GM23248 (cell line): ENCODE data around the gene LRPAP1. TPM values are rescaled to one million over a fixed set of nuclear protein-coding genes. Genes with fewer than 3 reads are reported as not detected.

Source experiments
- DNase-seq: peaks from one replicate; pipeline ENCODE4 v3.0.0-alpha.2; 2015
- H2AFZ ChIP-seq: fragments of 200-600 bp; sonication (generic); 2 replicates; pipeline ENCODE4 v1.6.1; 2016; ENCODE audit warnings: antibody characterized with exemption
- H3F3A ChIP-seq: fragments of 200-600 bp; sonication (generic); 2 replicates; pipeline ENCODE4 v1.6.1; 2016; ENCODE audit warnings: mild to moderate bottlenecking, antibody characterized with exemption, mixed run types; ENCODE audit not compliant: insufficient read depth
- H3K27ac ChIP-seq: fragments of 200-600 bp; sonication (generic); 2 replicates; pipeline ENCODE4 v1.5.1; 2016; ENCODE audit warnings: mild to moderate bottlenecking
- H3K27me3 ChIP-seq: fragments of 200-600 bp; sonication (generic); replicated peaks from 2 replicates; pipeline ENCODE4 v1.6.1; 2016; ENCODE audit warnings: mild to moderate bottlenecking; ENCODE audit not compliant: insufficient read depth
- H3K36me3 ChIP-seq: fragments of 200-600 bp; sonication (generic); 2 replicates; pipeline ENCODE4 v1.6.1; 2016; ENCODE audit warnings: low read depth, mild to moderate bottlenecking
- H3K4me1 ChIP-seq: fragments of 200-600 bp; sonication (generic); 2 replicates; pipeline ENCODE4 v1.6.1; 2016; ENCODE audit warnings: mild to moderate bottlenecking; ENCODE audit not compliant: insufficient read depth
- H3K4me2 ChIP-seq: fragments of 200-600 bp; sonication (generic); one replicate; pipeline ENCODE4 v1.6.1; 2016; ENCODE audit warnings: mild to moderate bottlenecking; ENCODE audit not compliant: unreplicated experiment
- H3K4me3 ChIP-seq: fragments of 200-600 bp; sonication (generic); 2 replicates; pipeline ENCODE4 v1.5.1; 2016; ENCODE audit warnings: mild to moderate bottlenecking
- H3K79me2 ChIP-seq: fragments of 200-600 bp; sonication (generic); 2 replicates; pipeline ENCODE4 v1.6.1; 2016; ENCODE audit warnings: mild to moderate bottlenecking; ENCODE audit not compliant: insufficient read depth
- H3K9ac ChIP-seq: fragments of 200-600 bp; sonication (generic); 2 replicates; pipeline ENCODE4 v1.6.1; 2016; ENCODE audit warnings: mild to moderate bottlenecking
- H3K9me2 ChIP-seq: fragments of 200-600 bp; sonication (generic); 2 replicates; pipeline ENCODE4 v1.6.1; 2016; ENCODE audit warnings: mixed run types, mild to moderate bottlenecking, moderate library complexity; ENCODE audit not compliant: insufficient read depth
- H3K9me3 ChIP-seq: fragments of 200-600 bp; sonication (generic); one replicate; pipeline ENCODE4 v1.6.1; 2017; ENCODE audit warnings: low read depth
- H4K20me1 ChIP-seq: fragments of 200-600 bp; sonication (generic); 2 replicates; pipeline ENCODE4 v1.6.0; 2016; ENCODE audit not compliant: insufficient read depth
- EZH2 ChIP-seq: fragments of 200-600 bp; sonication (generic); IDR thresholded peaks from 2 replicates; pipeline ENCODE4 v1.6.1; 2018; ENCODE audit warnings: antibody characterized with exemption, mild to moderate bottlenecking; ENCODE audit not compliant: insufficient read depth, poor library complexity, severe bottlenecking
- EZH2phosphoT487 ChIP-seq: fragments of 200-600 bp; sonication (generic); IDR thresholded peaks from 2 replicates; pipeline ENCODE4 v1.6.1; 2018; ENCODE audit warnings: antibody characterized with exemption, moderate library complexity, mild to moderate bottlenecking, low read depth; ENCODE audit not compliant: insufficient read depth
- WGBS, 2 experiments: methylation state at CpG; one replicate each; pipeline ENCODE4 v1.1.6; 2015 to 2017; ENCODE audit warnings: low lambda C conversion rate in 2 of 2, low coverage in 1 of 2; ENCODE audit errors: missing lambda C conversion rate in 2 of 2; 5-methylcytosine and 5-hydroxymethylcytosine counted together
- in situ Hi-C: fragments of 300-500 bp; cut with MboI; formaldehyde crosslinking; loops from 2 replicates; pipeline ENCODE4 v1.15.0; 2020
- polyA plus RNA-seq: library from polyadenylated mRNA; unstranded; fragments of >200 nt; fragmentation: Nextera tagmentation; extraction: Ambion mirVana; gene quantifications from 2 replicates; pipeline ENCODE4 v1.2.1, GENCODE V29; 2016
- total RNA-seq: library from RNA; depleted of rRNA; stranded (reverse); fragments of >200 nt; shearing (Covaris generic); gene quantifications from 2 replicates; pipeline ENCODE4 v1.2.3, GENCODE V29; 2014

Gene LRPAP1
- total and polyA plus RNA-seq, 2 experiments from 2014 or later = 237 to 338 TPM

DNA sequence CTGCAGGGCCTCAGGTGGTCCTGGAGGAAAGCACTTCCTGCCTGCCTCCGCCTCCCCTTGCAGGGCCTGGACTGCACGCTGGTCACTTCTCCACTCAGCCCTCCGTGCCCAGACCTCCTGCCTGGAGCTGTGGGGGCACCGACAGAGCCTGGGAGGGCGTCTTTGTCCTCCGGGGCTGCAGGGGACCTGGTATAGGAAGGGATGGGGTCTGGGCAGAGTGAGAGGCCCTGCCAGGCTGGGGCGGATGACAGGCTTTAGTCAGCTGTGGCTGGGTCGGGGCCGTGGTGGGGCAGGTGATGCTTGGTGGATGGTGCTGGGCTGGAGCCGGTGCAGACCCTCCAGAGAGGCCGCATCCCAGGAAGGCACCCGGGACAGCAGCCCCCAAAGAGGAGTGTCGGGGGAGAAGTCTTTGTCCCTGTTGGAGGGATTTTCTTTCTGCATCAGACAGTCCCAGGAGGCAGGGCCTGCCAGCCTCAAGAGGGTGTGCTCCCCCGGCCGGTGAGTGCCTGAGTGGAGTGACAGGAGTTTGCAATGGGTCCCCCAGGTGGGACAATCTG is 67.8 kb downstream of the LRPAP1 start:
- Histone ChIP-seq H3K9me3 (no peaks in the 10 kb centered on the region), H3K9me2 (no peaks in the 10 kb centered on the region), H3F3A (no peaks in the 10 kb centered on the region), H4K20me1 (no peaks in the 10 kb centered on the region), H3K4me3 (no peak overlapping the region), H3K36me3 (no peaks in the 10 kb centered on the region), H3K27ac (no peak overlapping the region), H3K27me3 (peaks cover 3% of the 10 kb centered on the region; the same call in 1 of the 2 replicates), H3K4me2 (no peak overlapping the region), H2AFZ (no peak overlapping the region), H3K79me2 (no peaks in the 10 kb centered on the region), H3K4me1 (no peaks in the 10 kb centered on the region), H3K9ac (no peak overlapping the region)
- 81 to 90% methylated on average over 13 to 15 of the region's 15 CpGs for WGBS, 2 experiments
- DNase-seq = no peak
- in situ Hi-C loops = no loop called here
- TF ChIP-seq EZH2 = no peak

DNA sequence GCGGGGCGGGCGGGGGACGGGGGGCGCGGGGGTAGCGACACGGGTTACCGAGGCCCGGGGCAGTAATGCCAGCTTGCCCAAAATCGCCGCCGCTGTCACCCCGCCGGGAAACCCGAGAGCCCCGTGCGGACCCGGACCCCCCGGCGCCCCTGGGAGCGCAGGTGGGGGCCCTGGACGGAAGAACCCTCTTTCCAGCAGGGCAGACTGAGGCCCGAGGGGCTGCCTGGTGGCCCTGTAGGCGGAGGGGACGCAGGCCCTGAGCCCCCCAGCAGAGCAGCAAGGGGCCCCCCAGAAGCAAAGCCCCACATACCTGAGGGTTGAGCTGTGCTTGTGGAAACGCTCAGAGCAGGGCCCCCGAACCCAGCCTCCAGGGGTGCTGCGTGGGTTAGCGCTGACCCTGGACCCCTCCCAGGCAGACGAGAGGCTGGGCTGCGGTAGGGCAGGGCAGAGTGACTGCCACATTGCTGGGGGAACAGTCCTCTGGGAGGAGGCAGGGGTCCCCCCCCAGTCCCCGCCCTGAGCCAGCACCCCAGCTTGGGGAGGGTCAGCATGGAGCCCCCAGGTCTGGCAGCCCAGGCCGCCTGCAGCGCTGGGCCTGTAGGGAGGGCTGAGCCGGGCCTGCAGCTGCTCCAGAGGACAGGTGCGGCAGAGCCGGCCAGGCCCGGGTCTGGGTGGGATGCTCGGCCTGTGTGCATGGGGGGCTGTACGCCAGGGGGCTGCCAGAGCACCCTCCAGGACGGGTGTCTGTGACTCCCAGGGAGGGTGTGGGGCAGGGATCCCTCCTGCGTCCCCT is 68.5 kb downstream of the LRPAP1 start:
- Histone ChIP-seq H3K4me2 (no peak overlapping the region), H3K27me3 (peaks cover 3% of the 10 kb centered on the region; the same call in 1 of the 2 replicates), H3K27ac (no peak overlapping the region), H3K4me3 (no peak overlapping the region), H3K36me3 (no peaks in the 10 kb centered on the region), H3K9me2 (no peaks in the 10 kb centered on the region), H3K4me1 (no peaks in the 10 kb centered on the region), H3K9me3 (no peaks in the 10 kb centered on the region), H3K9ac (no peak overlapping the region), H3K79me2 (no peaks in the 10 kb centered on the region), H2AFZ (no peak overlapping the region), H3F3A (no peaks in the 10 kb centered on the region), H4K20me1 (no peaks in the 10 kb centered on the region)
- 41 to 63% methylated on average over 30 to 39 of the region's 43 CpGs for WGBS, 2 experiments
- TF ChIP-seq EZH2phosphoT487 (no peak), EZH2 (no peak)
- no peak for DNase-seq
- in situ Hi-C loops = no loop called here

DNA sequence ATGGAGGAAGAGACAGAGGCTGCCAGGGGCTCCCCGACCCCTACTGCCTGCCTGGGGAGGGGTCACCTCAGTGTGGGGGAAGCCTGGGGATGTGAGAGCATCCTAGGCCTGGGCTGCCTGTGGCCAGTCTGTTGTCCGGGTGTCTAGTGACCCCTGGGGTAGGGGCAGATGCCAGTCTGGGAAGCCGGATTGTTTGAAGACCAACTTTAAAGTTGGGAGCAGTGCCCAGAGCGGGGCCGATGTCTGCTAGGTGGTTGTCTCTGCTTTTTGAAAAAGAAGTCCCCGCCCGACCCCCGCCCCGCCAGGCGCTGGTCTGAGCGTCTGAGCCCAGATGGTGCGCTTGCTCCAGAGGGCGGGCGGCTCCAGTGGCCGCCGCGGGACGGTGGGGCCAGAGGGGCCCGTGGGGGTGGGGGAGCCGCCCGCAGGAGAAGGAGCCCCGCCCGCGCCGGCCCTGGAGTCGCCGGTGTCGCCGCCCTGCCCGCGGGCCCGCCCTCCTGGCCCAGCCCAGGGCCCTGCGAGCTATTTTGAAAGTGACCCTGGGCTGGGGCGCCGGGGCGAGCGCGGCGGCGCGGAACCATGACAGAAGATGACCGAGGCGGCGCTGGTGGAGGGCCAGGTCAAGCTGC is 69.3 kb downstream of the LRPAP1 start, which contains the start of gene DOK7:
Gene DOK7, plus strand, starts transcription at position 517 of the 626 bp plus-strand sequence. Its CDS starts 70 bp downstream, at position 587.
- peaks cover 3% of the 10 kb centered on the region; the same call in 1 of the 2 replicates for H3K27me3 ChIP-seq
- H3K9me3 ChIP-seq = no peaks in the 10 kb centered on the region
- H3K4me3 ChIP-seq = peak within 1 kb of the TSS; percentile 51

GRCh38 chr4:3462321-3462789 is 69.9 kb downstream of the LRPAP1 start:
- H3K4me2 ChIP-seq = no peak overlapping the region
- no peak overlapping the region for H3K4me3 ChIP-seq
- WGBS, 2 experiments = 80 to 83% methylated on average over 10 of the region's 10 CpGs
- no peaks in the 10 kb centered on the region for H3K9me2 ChIP-seq
- H3K4me1 ChIP-seq = no peaks in the 10 kb centered on the region
- H3K36me3 ChIP-seq = no peaks in the 10 kb centered on the region
- H3K27ac ChIP-seq = no peak overlapping the region
- no peaks in the 10 kb centered on the region for H3K9me3 ChIP-seq
- no peak for DNase-seq
- in situ Hi-C loops = no loop called here
- TF ChIP-seq EZH2phosphoT487 (no peak), EZH2 (no peak)
- no peak overlapping the region for H3K9ac ChIP-seq
- H3K27me3 ChIP-seq = peaks cover 3% of the 10 kb centered on the region; the same call in 1 of the 2 replicates
- no peaks in the 10 kb centered on the region for H3K79me2 ChIP-seq
- H2AFZ ChIP-seq = no peak overlapping the region
- no peaks in the 10 kb centered on the region for H3F3A ChIP-seq
- H4K20me1 ChIP-seq = no peaks in the 10 kb centered on the region

More for the DNA sequence above, 69.3 kb downstream of the LRPAP1 start, which contains the start of gene DOK7:
- Histone ChIP-seq H3K79me2 (no peaks in the 10 kb centered on the region), H3K4me1 (no peaks in the 10 kb centered on the region), H4K20me1 (no peaks in the 10 kb centered on the region), H2AFZ (no peak within 1 kb of the TSS; the same call in 1 of the 2 replicates), H3K27ac (no peak within 1 kb of the TSS), H3K9me2 (no peaks in the 10 kb centered on the region), H3F3A (no peaks in the 10 kb centered on the region), H3K36me3 (no peaks in the 10 kb centered on the region), H3K4me2 (no peak within 1 kb of the TSS), H3K9ac (no peak within 1 kb of the TSS)
- 1 to 5% methylated on average over 12 to 23 of the region's 44 CpGs for WGBS, 2 experiments
- peak; percentile 83 for TF ChIP-seq EZH2
- TF ChIP-seq EZH2phosphoT487 = 0 out of 2 replicates have a peak, but pooled peaks have one; percentile 37
- in situ Hi-C loops = no loop called here
- peak; percentile 17 for DNase-seq
